Keratinocyte (primary cell): Measurements from ENCODE around the gene FHOD3. TPM values are rescaled to one million over a fixed set of nuclear protein-coding genes. Genes with fewer than 3 reads are reported as not detected.

Experiments used
- DNase-seq: peaks from one replicate; pipeline ENCODE4 v3.0.0-alpha.2; 2011; ENCODE audit warnings: low read depth, missing footprints, low spot score
- FAIRE-seq: peaks from 2 replicates; lab custom pipeline; 2011; peaks lifted over from hg19 to GRCh38; lab: Jason Lieb, UNC
- H2AFZ ChIP-seq: 2 replicates; pipeline ENCODE4 v1.6.0; 2012; ENCODE audit warnings: low read length, control low read depth, inconsistent platforms; ENCODE audit not compliant: control insufficient read depth
- H3K27ac ChIP-seq: 2 replicates; pipeline ENCODE4 v1.5.1; 2011; ENCODE audit warnings: low read length; ENCODE audit not compliant: control insufficient read depth, insufficient read depth
- H3K27me3 ChIP-seq: 3 replicates; pipeline ENCODE4 v1.6.0; 2011; ENCODE audit warnings: low read length; ENCODE audit not compliant: control insufficient read depth, insufficient read depth; ENCODE audit errors: extremely low read depth
- H3K36me3 ChIP-seq, 2 experiments: 2 replicates in 1 of 2; 3 replicates in 1 of 2; pipeline ENCODE4 v1.5.1; 2011; ENCODE audit warnings: low read length in 2 of 2, mild to moderate bottlenecking in 1 of 2; ENCODE audit not compliant: control insufficient read depth in 2 of 2, insufficient read depth in 2 of 2; ENCODE audit errors: extremely low read depth in 1 of 2
- H3K4me1 ChIP-seq: 3 replicates; pipeline ENCODE4 v1.5.1; 2011; ENCODE audit warnings: low read length; ENCODE audit not compliant: control insufficient read depth, insufficient read depth; ENCODE audit errors: extremely low read depth
- H3K4me2 ChIP-seq: 3 replicates; pipeline ENCODE4 v1.6.0; 2011; ENCODE audit warnings: low read depth, low read length; ENCODE audit not compliant: control insufficient read depth, insufficient read depth; ENCODE audit errors: extremely low read depth
- H3K4me3 ChIP-seq, 3 experiments: fragments of 200-600 bp in 1 of 3; sonication (generic) in 1 of 3; 2 replicates in 2 of 3; 3 replicates in 1 of 3; pipeline ENCODE4 v1.5.1; 2011 to 2016; ENCODE audit warnings: low read length in 3 of 3, mild to moderate bottlenecking in 3 of 3, control low read depth in 2 of 3, inconsistent platforms in 1 of 3, low read depth in 1 of 3, mixed read lengths in 1 of 3, mixed run types in 1 of 3, moderate library complexity in 1 of 3; ENCODE audit not compliant: control insufficient read depth in 2 of 3, insufficient read depth in 2 of 3; ENCODE audit errors: extremely low read depth in 1 of 3
- H3K79me2 ChIP-seq: 2 replicates; pipeline ENCODE4 v1.6.0; 2012; ENCODE audit warnings: low read length; ENCODE audit not compliant: control insufficient read depth, insufficient read depth
- H3K9ac ChIP-seq: 3 replicates; pipeline ENCODE4 v1.6.0; 2011; ENCODE audit warnings: low read length; ENCODE audit not compliant: control insufficient read depth, insufficient read depth; ENCODE audit errors: extremely low read depth
- H3K9me1 ChIP-seq: 3 replicates; pipeline ENCODE4 v1.6.0; 2011; ENCODE audit warnings: low read length; ENCODE audit not compliant: control insufficient read depth, insufficient read depth; ENCODE audit errors: extremely low read depth
- H3K9me3 ChIP-seq: 2 replicates; pipeline ENCODE4 v1.5.1; 2012; ENCODE audit warnings: low read depth, low read length; ENCODE audit not compliant: control insufficient read depth
- H4K20me1 ChIP-seq: 3 replicates; pipeline ENCODE4 v1.6.0; 2011; ENCODE audit warnings: low read length; ENCODE audit not compliant: control insufficient read depth, insufficient read depth; ENCODE audit errors: extremely low read depth
- EZH2 ChIP-seq: IDR thresholded peaks from one replicate; pipeline ENCODE4 v1.6.1; 2012; ENCODE audit warnings: inconsistent platforms, mild to moderate bottlenecking, low read length, moderate library complexity
- dilution Hi-C: fragments of 300-500 bp; cut with MboI; formaldehyde crosslinking; loops from one replicate; pipeline ENCODE4 v1.7.0; 2020; ENCODE audit warnings: low sequenced_read_pairs; ENCODE audit not compliant: extremely low pct_ligation_motif_present
- polyA plus RNA-seq, 5 experiments: library from polyadenylated mRNA; depleted of rRNA in 3 of 5; stranded (reverse) in 3 of 5; stranded (forward) in 1 of 5; unstranded in 1 of 5; fragments of >200 nt; gene quantifications; 1 replicate in 1 of 5; 2 replicates in 3 of 5; 3 replicates in 1 of 5; pipeline versions ENCODE4 v1.2.1 to v1.2.3, GENCODE V29; 2011 to 2012; ENCODE audit warnings: missing spikeins in 2 of 5, low read depth in 1 of 5, low replicate concordance in 1 of 5
- TF ChIP-seq, protein P1 (sequence below), 3 experiments: IDR thresholded peaks in 1 of 3; conservative IDR thresholded peaks in 1 of 3; optimal IDR thresholded peaks in 1 of 3; 2 replicates in 2 of 3; 3 replicates in 1 of 3; pipeline versions ENCODE3 to v1.5.1; 2011; ENCODE audit warnings: low read length in 3 of 3, mild to moderate bottlenecking in 3 of 3, moderate library complexity in 2 of 3, control low read depth in 1 of 3, inconsistent platforms in 1 of 3; ENCODE audit not compliant: insufficient read depth in 2 of 3; ENCODE audit errors: extremely low read depth in 1 of 3

The FHOD3 gene
- polyA plus RNA-seq, 1 donor (not counting 4 experiments of a cell fraction or from before 2014, with no cell fraction given), result 7.7 TPM

DNA sequence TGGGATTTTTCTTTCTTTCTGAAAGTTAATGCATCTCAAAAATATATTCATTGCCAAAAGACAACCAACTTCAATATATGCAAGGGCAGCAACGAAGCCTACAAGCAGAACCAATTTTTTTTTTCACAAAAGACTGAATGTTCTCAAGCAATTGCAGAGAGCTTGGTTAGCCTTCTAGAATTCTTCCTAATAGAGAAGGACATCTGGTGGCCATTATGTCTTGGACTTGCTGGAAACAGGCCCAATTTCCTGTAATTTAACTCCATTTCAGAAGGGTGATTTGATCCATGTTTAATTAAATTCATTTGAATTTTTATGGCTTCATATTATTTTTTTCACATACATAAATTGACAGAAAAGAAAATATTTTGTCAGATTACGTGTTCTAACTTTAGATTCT lies 323.3 kb downstream of the FHOD3 start:
- H3K9me3 ChIP-seq, result no peaks in the 10 kb centered on the region
- no peak overlapping the region for H3K27ac ChIP-seq
- H3K27me3 ChIP-seq, result no peaks in the 10 kb centered on the region
- FAIRE-seq (no peak), DNase-seq (no peak)
- H4K20me1 ChIP-seq, result no peaks in the 10 kb centered on the region
- dilution Hi-C loops, result no loop called here
- no peaks in the 10 kb centered on the region for H3K79me2 ChIP-seq
- H2AFZ ChIP-seq, result no peak overlapping the region
- no peak overlapping the region for H3K9ac ChIP-seq
- H3K36me3 ChIP-seq, result peaks cover 0 to 6% of the 10 kb centered on the region in 2 experiments
- peaks cover 6% of the 10 kb centered on the region for H3K4me1 ChIP-seq
- no peak overlapping the region for H3K4me2 ChIP-seq
- no peak overlapping the region for H3K4me3 ChIP-seq
- TF ChIP-seq, protein P1, sequence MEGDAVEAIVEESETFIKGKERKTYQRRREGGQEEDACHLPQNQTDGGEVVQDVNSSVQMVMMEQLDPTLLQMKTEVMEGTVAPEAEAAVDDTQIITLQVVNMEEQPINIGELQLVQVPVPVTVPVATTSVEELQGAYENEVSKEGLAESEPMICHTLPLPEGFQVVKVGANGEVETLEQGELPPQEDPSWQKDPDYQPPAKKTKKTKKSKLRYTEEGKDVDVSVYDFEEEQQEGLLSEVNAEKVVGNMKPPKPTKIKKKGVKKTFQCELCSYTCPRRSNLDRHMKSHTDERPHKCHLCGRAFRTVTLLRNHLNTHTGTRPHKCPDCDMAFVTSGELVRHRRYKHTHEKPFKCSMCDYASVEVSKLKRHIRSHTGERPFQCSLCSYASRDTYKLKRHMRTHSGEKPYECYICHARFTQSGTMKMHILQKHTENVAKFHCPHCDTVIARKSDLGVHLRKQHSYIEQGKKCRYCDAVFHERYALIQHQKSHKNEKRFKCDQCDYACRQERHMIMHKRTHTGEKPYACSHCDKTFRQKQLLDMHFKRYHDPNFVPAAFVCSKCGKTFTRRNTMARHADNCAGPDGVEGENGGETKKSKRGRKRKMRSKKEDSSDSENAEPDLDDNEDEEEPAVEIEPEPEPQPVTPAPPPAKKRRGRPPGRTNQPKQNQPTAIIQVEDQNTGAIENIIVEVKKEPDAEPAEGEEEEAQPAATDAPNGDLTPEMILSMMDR (optimal IDR thresholded peaks at IDR 0.05 in 1 of 3, IDR thresholded peaks at IDR 0.05 in 1 of 3, conservative IDR thresholded peaks at IDR 0.05 in 1 of 3; ENCODE audit: extremely low read depth in 1 of 3, insufficient read depth in 2 of 3, low read length in 3 of 3), result no peak
- no peak for TF ChIP-seq EZH2
- no peaks in the 10 kb centered on the region for H3K9me1 ChIP-seq

DNA sequence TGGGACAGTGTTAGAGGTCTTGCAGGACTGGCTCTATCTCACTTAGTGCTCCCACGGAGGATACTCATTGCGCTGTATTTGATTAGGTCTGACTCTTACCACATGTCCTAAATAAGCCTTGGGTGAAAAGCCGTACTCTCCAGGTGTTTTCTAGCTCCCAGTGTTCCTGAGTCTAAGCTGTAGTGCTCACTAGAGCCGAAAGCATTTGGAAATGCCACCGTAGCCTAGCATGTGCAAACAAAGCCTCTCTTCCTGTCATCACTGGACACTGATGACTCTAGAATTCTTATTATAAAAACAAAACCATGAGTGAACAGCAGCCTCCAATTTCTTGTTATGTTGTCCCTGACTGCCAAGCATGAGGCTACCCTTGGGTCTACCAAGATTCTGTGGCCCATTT lies 325.1 kb downstream of the FHOD3 start:
- H3K4me3 ChIP-seq, result no peak overlapping the region
- H3K79me2 ChIP-seq, result no peaks in the 10 kb centered on the region
- no peaks in the 10 kb centered on the region for H3K9me1 ChIP-seq
- no peak overlapping the region for H3K4me2 ChIP-seq
- H3K4me1 ChIP-seq, result no peaks in the 10 kb centered on the region
- H3K27me3 ChIP-seq, result no peaks in the 10 kb centered on the region
- no peak overlapping the region for H2AFZ ChIP-seq
- dilution Hi-C loops, result no loop called here
- no peaks in the 10 kb centered on the region for H4K20me1 ChIP-seq
- no peak overlapping the region for H3K9ac ChIP-seq
- H3K9me3 ChIP-seq, result no peaks in the 10 kb centered on the region
- DNase-seq (no peak), FAIRE-seq (no peak)
- peaks cover 0 to 6% of the 10 kb centered on the region in 2 experiments for H3K36me3 ChIP-seq
- no peak overlapping the region for H3K27ac ChIP-seq
- no peak for TF ChIP-seq EZH2
- TF ChIP-seq, protein P1 (optimal IDR thresholded peaks at IDR 0.05 in 1 of 3, IDR thresholded peaks at IDR 0.05 in 1 of 3, conservative IDR thresholded peaks at IDR 0.05 in 1 of 3; ENCODE audit: extremely low read depth in 1 of 3, insufficient read depth in 2 of 3, low read length in 3 of 3), result no peak
